Middle frontal gyrus (tissue), 1 donor: ENCODE results near the gene PM20D2.

Source experiments
- DNase-seq: peaks from one replicate; pipeline ENCODE4 v3.0.0-alpha.2; 2015; ENCODE audit warnings: low spot score; ENCODE audit errors: extremely low spot score

The PM20D2 gene

DNA sequence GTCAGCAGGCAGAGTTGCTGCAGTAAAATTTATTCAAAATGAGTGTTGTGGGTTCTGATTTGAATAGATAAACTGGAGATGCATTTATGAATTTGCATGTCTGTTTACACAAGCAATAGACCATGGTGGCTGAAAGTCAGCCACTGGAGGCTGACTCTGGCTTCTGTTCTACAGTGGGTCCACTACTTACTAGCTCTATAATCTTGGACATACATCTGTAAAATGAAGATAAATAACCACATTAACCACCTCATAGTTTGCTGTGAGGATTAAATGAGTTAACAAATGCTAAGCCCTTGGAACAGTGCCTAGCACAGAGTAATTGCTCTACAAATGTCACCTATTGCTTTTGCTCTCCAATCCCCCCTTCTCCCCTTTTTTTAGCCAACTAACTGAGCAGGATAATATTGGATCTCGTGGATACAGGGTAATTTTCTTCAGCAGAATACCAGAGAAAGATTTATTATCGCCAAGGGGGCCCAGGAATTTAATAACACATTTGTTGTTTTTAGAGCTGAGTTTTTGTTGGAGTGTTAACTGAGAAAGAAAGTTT lies 1.4 kb upstream of the PM20D2 start:
- no peak for DNase-seq

GRCh38 chr6:89145091-89145955 lies 532 bp upstream of the PM20D2 start:
- no peak for DNase-seq

GRCh38 chr6:89146718-89147700 lies 1.2 kb downstream of the PM20D2 start:
- DNase-seq = no peak

- no peak for DNase-seq
These were observed 2.3 kb downstream of the PM20D2 start for GRCh38 chr6:89148016-89148750.

DNA sequence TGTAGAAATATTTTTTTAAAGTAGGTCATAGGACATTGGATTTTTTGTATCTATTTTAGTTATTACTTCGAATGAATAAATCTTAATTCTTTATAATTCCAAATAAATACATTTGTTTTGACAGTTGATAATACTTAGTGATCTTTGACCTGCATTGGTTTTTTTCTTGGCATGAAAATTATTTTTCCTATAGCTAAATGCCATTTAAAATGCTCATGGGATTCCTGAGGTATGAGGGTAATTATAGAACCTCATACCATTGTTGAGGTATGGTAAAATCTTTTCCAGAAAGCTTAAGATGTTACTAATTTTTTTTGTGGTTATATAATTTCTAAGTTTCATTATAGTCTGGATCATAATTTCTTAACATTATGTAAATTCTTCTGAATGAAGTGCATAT lies 8.3 kb downstream of the PM20D2 start:
- no peak for DNase-seq

- no peak for DNase-seq
These were observed 14.7 kb downstream of the PM20D2 start for GRCh38 chr6:89160331-89161092.

DNA sequence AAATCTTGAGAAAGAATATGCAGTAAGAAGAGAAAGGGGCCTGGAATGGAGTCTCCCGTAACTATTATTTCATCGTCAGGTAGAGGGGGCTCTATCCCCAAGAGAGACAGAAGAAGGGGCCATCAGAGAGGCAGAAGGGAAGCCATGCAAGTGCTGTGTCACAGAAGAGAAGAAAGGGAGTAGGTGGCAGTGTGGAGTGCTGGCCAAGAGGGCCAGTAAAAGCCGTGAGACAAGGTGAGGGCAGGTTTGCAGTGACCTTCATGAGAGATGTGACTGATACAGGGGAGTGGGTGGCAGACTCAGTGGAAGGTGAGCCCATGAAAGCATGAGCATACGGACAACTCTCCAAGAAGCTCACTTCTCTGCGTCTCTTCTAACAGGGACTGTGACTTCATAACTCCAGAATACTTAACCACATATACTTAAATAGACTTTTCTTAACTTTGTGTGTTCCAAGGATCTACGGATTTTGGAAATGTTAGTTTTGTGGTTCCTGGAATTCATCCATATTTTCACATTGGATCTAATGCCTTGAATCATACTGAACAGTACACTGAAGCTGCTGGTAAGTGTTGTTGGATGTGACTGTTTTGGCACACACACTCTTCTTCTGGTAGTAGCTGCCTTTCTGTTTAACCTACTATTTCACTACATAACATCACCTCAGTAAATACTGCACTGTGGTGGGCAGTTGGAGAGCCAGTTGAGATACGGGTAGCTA lies 15.6 kb downstream of the PM20D2 start:
- no peak for DNase-seq

- DNase-seq = no peak
These were observed 16.2 kb downstream of the PM20D2 start for GRCh38 chr6:89162047-89162371.

DNA sequence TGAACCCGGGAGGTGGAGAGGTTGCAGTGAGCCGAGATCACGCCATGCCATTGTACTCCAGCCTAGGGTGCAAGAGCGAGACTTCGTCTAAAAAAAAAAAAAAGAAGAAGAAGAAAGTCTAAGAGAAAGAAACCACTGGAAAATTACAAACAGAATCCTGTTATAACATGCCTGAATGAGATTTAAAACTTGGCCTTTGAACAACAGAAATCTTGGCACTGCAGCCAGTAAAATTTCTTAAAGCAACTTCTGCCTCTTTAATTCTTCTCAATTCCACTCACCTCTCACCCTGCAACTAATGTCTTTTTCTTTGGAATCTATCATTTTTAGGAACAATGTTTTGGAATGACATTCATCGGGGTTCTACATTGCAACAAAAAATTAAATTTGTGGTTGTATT lies 26.3 kb downstream of the PM20D2 start:
- DNase-seq = no peak

DNA sequence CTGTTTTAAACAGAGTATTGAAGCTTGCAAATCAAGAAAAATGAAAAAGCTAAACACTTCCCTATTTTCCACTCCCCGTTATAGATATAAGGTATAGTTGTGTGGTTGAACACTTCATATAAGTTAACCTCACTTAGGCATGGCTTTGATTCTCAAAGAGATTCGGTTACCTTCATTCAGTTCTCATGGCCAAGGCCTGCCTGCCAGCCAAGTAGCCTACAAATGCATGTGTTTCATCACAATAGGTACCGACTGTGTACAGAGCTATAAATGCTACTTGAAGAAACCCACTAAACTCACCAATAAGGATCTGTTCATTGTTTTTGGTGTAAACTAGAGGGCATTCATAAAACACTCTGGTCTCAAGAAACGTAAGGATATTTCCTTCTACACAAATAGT lies 27.8 kb downstream of the PM20D2 start:
- DNase-seq = no peak

DNA sequence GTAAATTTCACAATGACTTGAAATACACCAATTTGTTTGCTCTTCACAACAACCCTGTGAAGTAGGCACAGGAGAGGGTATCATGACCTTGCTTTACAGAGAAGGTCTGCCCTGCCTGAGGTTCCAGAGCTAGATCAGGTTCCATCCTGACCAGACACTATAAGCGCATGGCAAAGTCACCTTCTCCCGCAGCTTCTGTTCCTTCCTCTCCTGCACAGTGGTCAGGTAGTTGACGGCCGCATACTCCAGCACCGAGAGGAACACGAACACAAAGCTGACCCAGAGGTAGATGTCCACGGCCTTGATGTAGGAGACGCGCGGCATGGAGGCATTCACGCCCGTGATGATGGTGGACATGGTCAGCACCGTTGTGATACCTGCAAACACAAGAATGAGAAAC lies 34.3 kb downstream of the PM20D2 start:
- DNase-seq = no peak

GRCh38 chr6:89180971-89181370 lies 35.1 kb downstream of the PM20D2 start:
- DNase-seq = no peak

GRCh38 chr6:89183294-89183693 lies 37.4 kb downstream of the PM20D2 start:
- no peak for DNase-seq

DNA sequence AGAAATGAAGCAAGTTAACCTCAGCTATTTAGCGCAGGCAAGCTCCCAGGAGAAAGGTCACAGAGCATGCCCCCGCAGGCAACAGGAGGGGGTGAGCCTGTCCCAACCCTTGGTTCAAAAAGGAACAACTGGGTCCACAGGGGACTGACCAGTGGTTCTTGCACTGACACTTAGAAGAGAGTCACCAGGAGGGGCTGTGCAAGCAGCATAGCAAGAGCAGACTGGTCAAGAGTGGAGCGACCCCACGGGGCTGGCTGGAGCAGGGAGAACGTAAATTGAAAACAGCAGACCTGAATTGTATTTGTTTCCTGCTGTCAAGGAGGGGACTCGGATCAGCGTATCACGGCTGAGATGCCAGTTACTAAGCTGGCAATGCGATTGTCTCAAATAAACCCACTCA lies 38.5 kb downstream of the PM20D2 start:
- no peak for DNase-seq

- no peak for DNase-seq
These were observed 40.9 kb downstream of the PM20D2 start for GRCh38 chr6:89186762-89187161.

- no peak for DNase-seq
These were observed 41.6 kb downstream of the PM20D2 start for GRCh38 chr6:89187504-89187903.

DNA sequence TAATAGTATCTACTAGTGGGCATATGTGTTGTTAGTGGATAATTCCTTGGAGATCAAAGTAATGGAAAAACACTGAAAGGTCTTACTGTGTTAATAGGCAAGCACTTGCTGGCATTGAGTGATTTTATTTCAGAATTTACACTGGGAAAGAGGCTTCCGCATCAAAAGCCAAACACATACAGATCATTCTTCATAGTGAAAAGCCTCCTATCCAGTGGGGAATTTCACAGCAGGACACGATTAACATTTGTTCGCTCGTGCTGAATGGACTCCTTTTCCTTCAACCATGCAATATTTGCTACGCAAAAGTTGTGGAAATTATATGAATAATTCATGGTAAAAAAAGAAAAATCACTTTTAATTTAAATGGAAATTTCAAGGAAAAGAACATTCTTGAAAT lies 44.9 kb downstream of the PM20D2 start:
- no peak for DNase-seq

DNA sequence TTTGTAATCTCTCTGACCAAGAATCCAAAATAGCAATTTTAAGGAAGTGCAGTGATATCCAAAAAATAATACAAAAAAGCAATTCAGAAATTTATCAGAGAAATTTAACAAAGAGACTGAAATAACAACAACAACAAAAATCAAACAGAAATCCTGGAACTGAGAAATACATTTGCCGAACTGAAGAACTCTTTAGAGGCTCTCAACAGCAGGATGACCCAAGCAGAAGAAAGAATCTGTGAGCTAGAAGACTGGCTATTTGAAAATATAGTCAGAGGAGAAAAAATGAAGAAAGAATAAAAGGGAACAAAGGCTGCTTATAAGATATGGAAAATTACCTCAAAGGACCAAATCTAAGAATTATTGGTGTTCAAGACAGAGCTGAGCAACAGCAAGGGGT lies 48.7 kb downstream of the PM20D2 start:
- DNase-seq = no peak

- DNase-seq = no peak
These were observed 51.3 kb downstream of the PM20D2 start for GRCh38 chr6:89197141-89197540.

DNA sequence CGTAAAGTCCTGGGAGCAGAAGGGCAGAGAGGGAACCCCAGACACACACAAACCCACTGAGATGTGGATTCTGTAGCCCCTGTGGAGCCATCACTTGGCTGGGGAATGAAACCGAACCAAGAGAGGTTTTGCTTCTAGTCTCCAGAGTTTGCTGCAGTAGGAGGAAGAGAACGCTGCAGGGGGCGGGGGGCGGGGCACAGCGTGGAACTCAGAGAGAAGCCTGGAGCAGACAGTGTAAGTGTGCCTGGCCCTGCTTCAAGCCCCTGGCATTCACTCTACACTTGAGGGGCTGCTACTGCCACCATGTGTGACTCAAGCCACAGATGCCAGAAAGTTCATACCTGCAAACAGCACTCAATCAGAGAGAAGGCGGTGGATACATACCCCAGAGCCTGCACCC lies 52.4 kb downstream of the PM20D2 start:
- no peak for DNase-seq
